Prostate gland (tissue), 2 donors: ENCODE measurements around the gene NLN.

Experiments
- CTCF ChIP-seq, 4 experiments: fragments of 200-600 bp in 2 of 4; fragments of 450-650 bp in 2 of 4; sonication (generic) in 2 of 4; IDR thresholded peaks; 1 replicate in 3 of 4; 2 replicates in 1 of 4; pipeline ENCODE4 v1.5.1; 2016 to 2019; ENCODE audit warnings: antibody characterized with exemption in 4 of 4, mild to moderate bottlenecking in 2 of 4, moderate library complexity in 2 of 4
- POLR2AphosphoS5 ChIP-seq: sonication (generic); formaldehyde crosslinking; IDR thresholded peaks from one replicate; pipeline ENCODE4 v1.6.1; 2017; ENCODE audit warnings: antibody characterized with exemption

- no peak for TF ChIP-seq CTCF (IDR thresholded peaks at IDR 0.05)
- TF ChIP-seq POLR2AphosphoS5 = no peak
Measured at GRCh38 chr5:65718576-65719310, 3.3 kb upstream of the NLN start.
